ENCODE data around the gene SEC22B.
A peak's percentile ranks its signal among the peaks of the same experiment; 100 is the strongest.
"Not testable (repeated sequence)": the region's sequence is repeated elsewhere in the genome, so short reads cannot be mapped to it uniquely, and the experiment has no call there.

The SEC22B gene

DNA sequence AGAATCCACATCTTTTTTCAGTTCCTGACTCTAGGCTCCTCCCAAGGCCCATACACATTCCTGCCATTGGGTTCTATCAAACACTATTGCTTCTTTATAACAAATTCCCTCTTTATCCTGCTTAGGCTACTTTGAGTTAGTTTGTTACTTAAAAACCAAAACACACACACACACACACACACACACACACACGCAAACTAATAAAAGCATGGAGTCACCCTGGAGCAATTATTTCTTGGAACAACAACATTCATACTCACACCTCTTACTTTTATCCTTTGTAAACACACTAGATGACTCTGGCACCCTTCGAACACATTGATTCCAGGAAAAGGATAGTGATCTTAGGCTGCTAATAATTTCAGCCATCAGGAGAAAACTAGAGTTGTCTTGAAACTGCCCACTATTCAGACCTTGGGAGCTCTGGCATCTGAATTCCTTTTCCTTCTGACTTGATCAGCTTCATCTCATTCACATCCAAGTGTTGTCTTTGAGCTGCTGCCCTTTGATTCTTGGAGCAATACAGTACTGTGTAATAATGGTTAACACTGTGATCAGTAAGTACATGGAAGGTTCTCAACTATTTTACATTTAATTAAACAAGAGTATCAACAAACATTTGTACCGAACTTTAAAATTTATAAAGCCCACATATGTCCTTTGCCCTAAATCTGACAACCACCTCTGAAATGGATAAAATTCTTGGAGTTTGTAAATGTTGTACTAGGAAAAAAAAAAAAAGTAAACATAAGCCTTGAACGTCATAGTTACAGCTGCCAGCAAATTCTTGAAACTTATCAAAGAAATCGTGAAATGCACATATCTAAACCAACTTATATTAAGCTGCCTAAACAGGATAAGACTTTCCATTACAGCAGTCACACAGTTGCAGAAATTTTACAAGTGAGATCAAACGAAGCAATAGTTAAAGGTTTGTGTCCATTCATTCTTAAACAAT lies 2.8 kb upstream of the SEC22B start:
- H3K36me3 ChIP-seq (ENCODE audit: low read depth), result no peaks in the 10 kb centered on the region
- H3K4me1 ChIP-seq (ENCODE audit: insufficient read depth, poor library complexity, severe bottlenecking), result peaks cover 8% of the 10 kb centered on the region
- no peak for TF ChIP-seq CTCF (IDR thresholded peaks at IDR 0.05; ENCODE audit: poor library complexity, severe bottlenecking)
- peak overlapping the region; percentile 86 for H3K27ac ChIP-seq (ENCODE audit: poor library complexity, severe bottlenecking)
- H3K9me3 ChIP-seq (ENCODE audit: severe bottlenecking), result no peaks in the 10 kb centered on the region
- H3K4me3 ChIP-seq (ENCODE audit: severe bottlenecking), result no peak overlapping the region
- DNase-seq (ENCODE audit: low spot score) (no peak), ATAC-seq (ENCODE audit: low read depth) (no peak)
- no peaks in the 10 kb centered on the region for H3K27me3 ChIP-seq (ENCODE audit: insufficient read depth, poor library complexity, severe bottlenecking)

GRCh38 chr1:120178058-120178457 lies 1.7 kb upstream of the SEC22B start:
- H3K9me3 ChIP-seq (ENCODE audit: severe bottlenecking); DNase-seq (ENCODE audit: low spot score); H3K27me3 ChIP-seq (ENCODE audit: insufficient read depth, poor library complexity, severe bottlenecking); H3K4me1 ChIP-seq (ENCODE audit: insufficient read depth, poor library complexity, severe bottlenecking); H3K36me3 ChIP-seq (ENCODE audit: low read depth); H3K4me3 ChIP-seq (ENCODE audit: severe bottlenecking); ATAC-seq (ENCODE audit: low read depth): not testable (repeated sequence)
- peak overlapping the region; percentile 86 for H3K27ac ChIP-seq (ENCODE audit: poor library complexity, severe bottlenecking)

GRCh38 chr1:120175688-120176087 lies 632 bp downstream of the SEC22B start:
- peak; percentile 3; the same call in 1 of the 3 replicates for ATAC-seq (ENCODE audit: low read depth)
- DNase-seq (ENCODE audit: low spot score), result not testable (repeated sequence)

GRCh38 chr1:120164761-120165160 lies 11.6 kb downstream of the SEC22B start:
- H3K4me3 ChIP-seq (ENCODE audit: severe bottlenecking); H3K9me3 ChIP-seq (ENCODE audit: severe bottlenecking); H3K27ac ChIP-seq (ENCODE audit: poor library complexity, severe bottlenecking); H3K36me3 ChIP-seq (ENCODE audit: low read depth); DNase-seq (ENCODE audit: low spot score); ATAC-seq (ENCODE audit: low read depth); H3K27me3 ChIP-seq (ENCODE audit: insufficient read depth, poor library complexity, severe bottlenecking); H3K4me1 ChIP-seq (ENCODE audit: insufficient read depth, poor library complexity, severe bottlenecking): not testable (repeated sequence)

More at GRCh38 chr1:120175688-120176087, 632 bp downstream of the SEC22B start:
- not testable (repeated sequence) for H3K27me3 ChIP-seq (ENCODE audit: insufficient read depth, poor library complexity, severe bottlenecking); H3K36me3 ChIP-seq (ENCODE audit: low read depth); H3K9me3 ChIP-seq (ENCODE audit: severe bottlenecking); H3K4me1 ChIP-seq (ENCODE audit: insufficient read depth, poor library complexity, severe bottlenecking)
- Histone ChIP-seq H3K4me3 (ENCODE audit: severe bottlenecking) (peak overlapping the region; percentile 82), H3K27ac (ENCODE audit: poor library complexity, severe bottlenecking) (peak overlapping the region; percentile 69)

- not testable (repeated sequence) for H3K4me1 ChIP-seq (ENCODE audit: insufficient read depth, poor library complexity, severe bottlenecking); H3K4me3 ChIP-seq (ENCODE audit: severe bottlenecking); H3K27ac ChIP-seq (ENCODE audit: poor library complexity, severe bottlenecking); ATAC-seq (ENCODE audit: low read depth); H3K36me3 ChIP-seq (ENCODE audit: low read depth); H3K27me3 ChIP-seq (ENCODE audit: insufficient read depth, poor library complexity, severe bottlenecking); H3K9me3 ChIP-seq (ENCODE audit: severe bottlenecking); DNase-seq (ENCODE audit: low spot score)
These were observed 14.3 kb downstream of the SEC22B start for GRCh38 chr1:120162015-120162414.

- ATAC-seq (ENCODE audit: low read depth), result peak; percentile 73
- not testable (repeated sequence) for H3K36me3 ChIP-seq (ENCODE audit: low read depth); DNase-seq (ENCODE audit: low spot score); H3K27me3 ChIP-seq (ENCODE audit: insufficient read depth, poor library complexity, severe bottlenecking); H3K4me3 ChIP-seq (ENCODE audit: severe bottlenecking); H3K9me3 ChIP-seq (ENCODE audit: severe bottlenecking); H3K4me1 ChIP-seq (ENCODE audit: insufficient read depth, poor library complexity, severe bottlenecking); H3K27ac ChIP-seq (ENCODE audit: poor library complexity, severe bottlenecking)
These were observed 17.8 kb downstream of the SEC22B start for GRCh38 chr1:120158495-120158894.

DNA sequence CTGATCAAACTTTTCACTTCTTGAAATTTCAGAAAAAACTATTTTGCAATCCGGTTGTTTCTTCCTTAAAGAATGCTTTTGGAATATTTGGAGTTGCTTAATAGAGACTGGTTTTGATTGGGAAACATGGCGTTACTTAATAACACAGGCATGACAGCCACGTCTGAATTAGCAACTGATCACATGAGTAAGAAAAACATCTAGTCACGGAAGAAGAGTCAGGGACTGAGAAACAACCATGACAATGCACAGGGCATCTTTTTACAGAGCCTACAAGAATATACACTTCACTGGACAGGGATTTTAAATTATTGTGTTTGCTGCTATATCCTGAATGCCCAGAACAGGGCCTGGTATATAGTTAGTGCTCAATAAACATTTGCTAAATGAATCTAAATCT lies 18.2 kb downstream of the SEC22B start:
- not testable (repeated sequence) for H3K27me3 ChIP-seq (ENCODE audit: insufficient read depth, poor library complexity, severe bottlenecking); H3K27ac ChIP-seq (ENCODE audit: poor library complexity, severe bottlenecking); H3K36me3 ChIP-seq (ENCODE audit: low read depth); H3K4me3 ChIP-seq (ENCODE audit: severe bottlenecking); DNase-seq (ENCODE audit: low spot score); H3K4me1 ChIP-seq (ENCODE audit: insufficient read depth, poor library complexity, severe bottlenecking); H3K9me3 ChIP-seq (ENCODE audit: severe bottlenecking)
- ATAC-seq (ENCODE audit: low read depth), result peak; percentile 94

- H3K4me1 ChIP-seq (ENCODE audit: insufficient read depth, poor library complexity, severe bottlenecking); H3K27me3 ChIP-seq (ENCODE audit: insufficient read depth, poor library complexity, severe bottlenecking); H3K4me3 ChIP-seq (ENCODE audit: severe bottlenecking); DNase-seq (ENCODE audit: low spot score); H3K9me3 ChIP-seq (ENCODE audit: severe bottlenecking); ATAC-seq (ENCODE audit: low read depth); H3K27ac ChIP-seq (ENCODE audit: poor library complexity, severe bottlenecking); H3K36me3 ChIP-seq (ENCODE audit: low read depth): not testable (repeated sequence)
These were observed 26.0 kb downstream of the SEC22B start for GRCh38 chr1:120150138-120150822.

- not testable (repeated sequence) for H3K36me3 ChIP-seq (ENCODE audit: low read depth); H3K4me1 ChIP-seq (ENCODE audit: insufficient read depth, poor library complexity, severe bottlenecking); ATAC-seq (ENCODE audit: low read depth); H3K27ac ChIP-seq (ENCODE audit: poor library complexity, severe bottlenecking); H3K4me3 ChIP-seq (ENCODE audit: severe bottlenecking); H3K27me3 ChIP-seq (ENCODE audit: insufficient read depth, poor library complexity, severe bottlenecking); DNase-seq (ENCODE audit: low spot score); H3K9me3 ChIP-seq (ENCODE audit: severe bottlenecking)
These were observed 26.8 kb downstream of the SEC22B start for GRCh38 chr1:120149420-120150059.

DNA sequence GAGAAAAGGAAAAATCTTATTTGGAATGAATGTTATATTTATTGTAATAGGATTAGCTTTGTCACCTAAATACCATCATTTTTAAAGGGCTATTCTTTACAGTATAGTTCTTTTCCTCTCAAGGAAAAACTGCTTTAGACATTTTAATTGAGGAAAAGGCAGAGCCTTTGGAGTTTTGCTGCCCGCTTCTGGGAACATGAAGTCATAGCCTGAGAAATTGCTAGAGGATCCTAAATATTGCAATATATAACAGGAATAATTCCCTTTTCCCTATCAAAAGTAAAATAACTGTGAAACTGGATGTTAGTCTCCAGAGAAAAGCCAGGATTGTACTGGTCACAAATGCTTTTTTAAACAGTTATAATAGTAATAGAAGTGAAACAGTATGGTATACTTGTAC lies 30.5 kb downstream of the SEC22B start:
- H3K9me3 ChIP-seq (ENCODE audit: severe bottlenecking); H3K27me3 ChIP-seq (ENCODE audit: insufficient read depth, poor library complexity, severe bottlenecking); DNase-seq (ENCODE audit: low spot score); H3K27ac ChIP-seq (ENCODE audit: poor library complexity, severe bottlenecking); ATAC-seq (ENCODE audit: low read depth); H3K4me1 ChIP-seq (ENCODE audit: insufficient read depth, poor library complexity, severe bottlenecking); H3K4me3 ChIP-seq (ENCODE audit: severe bottlenecking); H3K36me3 ChIP-seq (ENCODE audit: low read depth): not testable (repeated sequence)

Measured in RWPE2 (cell line).